ENCODE measurements around the gene ZNF20.

- TF ChIP-seq CTCF (IDR thresholded peaks at IDR 0.05) (no peak), EP300 (IDR thresholded peaks at IDR 0.05) (no peak), POLR2A (IDR thresholded peaks at IDR 0.05) (peak in 2 of 4 donors; percentile 61 to 69)
These were observed 16.3 kb upstream of the ZNF20 start, which contains the start of gene ZNF625 for GRCh38 chr19:12156223-12157058.
